Esophagus squamous epithelium (tissue), 4 donors: ENCODE results near the gene NT5C3B.

Experiments used
- CTCF ChIP-seq, 6 experiments: fragments of 450-650 bp in 4 of 6; fragments of 200-600 bp in 2 of 6; sonication (generic) in 2 of 6; IDR thresholded peaks; one replicate each; pipeline ENCODE4 v1.5.1; 2016 to 2019; ENCODE audit warnings: antibody characterized with exemption in 6 of 6, mild to moderate bottlenecking in 4 of 6, moderate library complexity in 4 of 6
- POLR2A ChIP-seq, 4 donors: fragments of 450-650 bp; IDR thresholded peaks; one replicate each; pipeline ENCODE4 v1.6.1; 2017; ENCODE audit warnings: antibody characterized with exemption in 4 of 4, mild to moderate bottlenecking in 4 of 4, moderate library complexity in 3 of 4

- no peak for TF ChIP-seq CTCF (IDR thresholded peaks at IDR 0.05)
- no peak for TF ChIP-seq POLR2A (IDR thresholded peaks at IDR 0.05)
These were observed 19.3 kb downstream of the NT5C3B start for GRCh38 chr17:41816637-41817320.
